Vagina (tissue), 2 donors: ENCODE results near the gene MRGPRE. TPM values are rescaled to one million over a fixed set of nuclear protein-coding genes. Genes with fewer than 3 reads are reported as not detected.

Experiments used
- DNase-seq, 2 donors: peaks; one replicate each; pipeline ENCODE4 v3.0.0-alpha.2; 2017; ENCODE audit errors: extremely low spot score in 2 of 2
- H3K27ac ChIP-seq: fragments of 200-600 bp; sonication (generic); one replicate; pipeline ENCODE4 v1.5.1; 2019
- H3K27me3 ChIP-seq: fragments of 200-600 bp; sonication (generic); one replicate; pipeline ENCODE4 v1.5.1; 2019
- H3K36me3 ChIP-seq, 2 donors: fragments of 200-600 bp; sonication (generic); one replicate each; pipeline ENCODE4 v1.5.1; 2017 to 2019
- H3K4me1 ChIP-seq: fragments of 200-600 bp; sonication (generic); one replicate; pipeline ENCODE4 v1.5.1; 2019
- H3K4me3 ChIP-seq, 2 donors: fragments of 200-600 bp; sonication (generic); 1 replicate in 1 of 2; 2 replicates in 1 of 2; pipeline ENCODE4 v1.5.1; 2016 to 2019
- H3K9me3 ChIP-seq: fragments of 200-600 bp; sonication (generic); one replicate; pipeline ENCODE4 v1.5.1; 2019
- POLR2A ChIP-seq, 2 donors: fragments of 450-650 bp; IDR thresholded peaks; one replicate each; pipeline ENCODE4 v1.6.1; 2017; ENCODE audit warnings: antibody characterized with exemption in 2 of 2, mild to moderate bottlenecking in 2 of 2, moderate library complexity in 2 of 2
- POLR2AphosphoS5 ChIP-seq, 2 donors: sonication (generic); formaldehyde crosslinking; IDR thresholded peaks; one replicate each; pipeline ENCODE4 v1.9.0; 2017; ENCODE audit warnings: antibody characterized with exemption in 2 of 2, mild to moderate bottlenecking in 2 of 2, low read depth in 1 of 2; ENCODE audit not compliant: insufficient read depth in 1 of 2
- intact Hi-C: fragments of 100-400 bp; cut with DNase I; formaldehyde crosslinking; loops from one replicate; pipeline ENCODE4 v1.15.1; 2023
- total RNA-seq: library from RNA; depleted of rRNA; stranded (reverse); fragments of >200 nt; gene quantifications from one replicate; pipeline ENCODE4 v1.2.3, GENCODE V29; 2016
- TF ChIP-seq, protein P1 (sequence below), 3 experiments: fragments of 450-650 bp in 2 of 3; fragments of 200-600 bp in 1 of 3; sonication (generic) in 1 of 3; IDR thresholded peaks; one replicate each; pipeline ENCODE4 v1.5.1; 2017 to 2019; ENCODE audit warnings: antibody characterized with exemption in 3 of 3, mild to moderate bottlenecking in 2 of 3, moderate library complexity in 2 of 3

Gene MRGPRE
- total RNA-seq, 1 donor from 2014 or later = not detected

DNA sequence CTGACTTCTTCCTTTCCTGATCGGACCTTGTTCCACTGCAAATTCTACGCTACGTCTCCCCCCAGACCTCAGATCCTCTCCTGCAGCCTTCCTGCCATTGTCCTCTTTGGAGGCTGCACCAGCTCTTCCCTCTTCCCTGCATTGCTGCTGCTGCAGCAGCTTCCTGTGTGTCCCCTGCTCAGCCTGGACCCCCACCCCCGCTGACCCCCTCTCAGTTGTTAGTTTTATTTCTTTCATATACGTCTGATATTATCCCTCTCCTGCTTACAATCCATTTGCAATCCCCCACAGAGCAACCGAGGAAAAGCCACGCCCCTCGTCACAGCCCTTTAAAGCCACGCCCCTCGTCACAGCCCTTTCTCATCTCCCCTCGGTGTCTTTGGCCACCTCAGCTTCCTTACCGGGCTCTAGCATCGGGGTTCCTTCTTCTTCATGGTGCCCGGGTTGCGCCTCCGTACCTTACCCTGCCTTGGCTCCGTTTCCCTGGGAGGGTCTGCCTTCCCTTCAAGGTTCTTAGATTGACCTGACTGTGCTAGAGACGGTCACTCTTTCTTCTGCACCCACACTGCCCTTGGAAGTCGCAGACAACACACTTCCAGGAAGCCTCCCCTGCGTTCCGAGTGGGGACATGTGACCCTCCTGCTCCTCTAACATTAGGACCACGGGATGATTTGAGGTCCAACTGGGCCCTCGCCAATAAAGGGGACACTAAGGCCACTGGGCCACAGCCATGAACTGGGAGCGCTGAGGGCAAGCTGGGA lies 18.4 kb downstream of the MRGPRE start:
- intact Hi-C loops = loop anchor here (10.0 kb wide), 1 partner anchor 109 kb away; no protein-coding TSS in a partner anchor
- Histone ChIP-seq H3K9me3 (no peaks in the 10 kb centered on the region), H3K27ac (no peak overlapping the region), H3K4me3 (no peak overlapping the region), H3K4me1 (no peaks in the 10 kb centered on the region), H3K27me3 (no peaks in the 10 kb centered on the region), H3K36me3 (no peaks in the 10 kb centered on the region)
- DNase-seq = no peak
- TF ChIP-seq POLR2A (IDR thresholded peaks at IDR 0.05) (no peak), POLR2AphosphoS5 (IDR thresholded peaks at IDR 0.05; ENCODE audit: insufficient read depth in 1 of 2, low read depth in 1 of 2) (no peak)
- TF ChIP-seq, protein P1, sequence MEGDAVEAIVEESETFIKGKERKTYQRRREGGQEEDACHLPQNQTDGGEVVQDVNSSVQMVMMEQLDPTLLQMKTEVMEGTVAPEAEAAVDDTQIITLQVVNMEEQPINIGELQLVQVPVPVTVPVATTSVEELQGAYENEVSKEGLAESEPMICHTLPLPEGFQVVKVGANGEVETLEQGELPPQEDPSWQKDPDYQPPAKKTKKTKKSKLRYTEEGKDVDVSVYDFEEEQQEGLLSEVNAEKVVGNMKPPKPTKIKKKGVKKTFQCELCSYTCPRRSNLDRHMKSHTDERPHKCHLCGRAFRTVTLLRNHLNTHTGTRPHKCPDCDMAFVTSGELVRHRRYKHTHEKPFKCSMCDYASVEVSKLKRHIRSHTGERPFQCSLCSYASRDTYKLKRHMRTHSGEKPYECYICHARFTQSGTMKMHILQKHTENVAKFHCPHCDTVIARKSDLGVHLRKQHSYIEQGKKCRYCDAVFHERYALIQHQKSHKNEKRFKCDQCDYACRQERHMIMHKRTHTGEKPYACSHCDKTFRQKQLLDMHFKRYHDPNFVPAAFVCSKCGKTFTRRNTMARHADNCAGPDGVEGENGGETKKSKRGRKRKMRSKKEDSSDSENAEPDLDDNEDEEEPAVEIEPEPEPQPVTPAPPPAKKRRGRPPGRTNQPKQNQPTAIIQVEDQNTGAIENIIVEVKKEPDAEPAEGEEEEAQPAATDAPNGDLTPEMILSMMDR (IDR thresholded peaks at IDR 0.05) = no peak

DNA sequence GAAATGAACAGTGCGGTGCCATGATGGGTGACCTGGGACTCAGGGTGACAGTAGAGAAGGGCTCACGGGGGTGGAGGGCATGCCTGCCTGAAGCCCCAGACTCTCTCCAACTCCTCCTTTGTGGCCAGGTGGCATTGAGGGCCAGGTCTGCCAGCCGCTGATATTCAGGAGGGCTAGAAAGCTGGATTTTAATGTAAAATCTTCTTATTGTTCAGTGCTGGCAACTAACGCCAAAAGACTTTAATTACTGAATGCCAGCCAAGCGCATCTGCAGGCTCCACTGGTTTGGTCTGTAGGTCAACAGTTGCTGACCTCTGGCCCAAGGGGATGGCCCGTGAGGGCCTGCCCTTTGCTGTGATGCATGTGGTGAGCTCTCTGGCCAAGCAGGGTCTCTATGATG lies 23.9 kb downstream of the MRGPRE start:
- H3K27me3 ChIP-seq = no peaks in the 10 kb centered on the region
- TF ChIP-seq, protein P1 (IDR thresholded peaks at IDR 0.05) = no peak
- TF ChIP-seq POLR2AphosphoS5 (IDR thresholded peaks at IDR 0.05; ENCODE audit: insufficient read depth in 1 of 2, low read depth in 1 of 2) = no peak
- TF ChIP-seq POLR2A (IDR thresholded peaks at IDR 0.05) = no peak
- no peak overlapping the region for H3K4me3 ChIP-seq
- intact Hi-C loops = no loop called here
- no peaks in the 10 kb centered on the region for H3K36me3 ChIP-seq
- H3K9me3 ChIP-seq = no peaks in the 10 kb centered on the region
- H3K4me1 ChIP-seq = peaks cover 6% of the 10 kb centered on the region
- no peak for DNase-seq
- H3K27ac ChIP-seq = no peak overlapping the region

DNA sequence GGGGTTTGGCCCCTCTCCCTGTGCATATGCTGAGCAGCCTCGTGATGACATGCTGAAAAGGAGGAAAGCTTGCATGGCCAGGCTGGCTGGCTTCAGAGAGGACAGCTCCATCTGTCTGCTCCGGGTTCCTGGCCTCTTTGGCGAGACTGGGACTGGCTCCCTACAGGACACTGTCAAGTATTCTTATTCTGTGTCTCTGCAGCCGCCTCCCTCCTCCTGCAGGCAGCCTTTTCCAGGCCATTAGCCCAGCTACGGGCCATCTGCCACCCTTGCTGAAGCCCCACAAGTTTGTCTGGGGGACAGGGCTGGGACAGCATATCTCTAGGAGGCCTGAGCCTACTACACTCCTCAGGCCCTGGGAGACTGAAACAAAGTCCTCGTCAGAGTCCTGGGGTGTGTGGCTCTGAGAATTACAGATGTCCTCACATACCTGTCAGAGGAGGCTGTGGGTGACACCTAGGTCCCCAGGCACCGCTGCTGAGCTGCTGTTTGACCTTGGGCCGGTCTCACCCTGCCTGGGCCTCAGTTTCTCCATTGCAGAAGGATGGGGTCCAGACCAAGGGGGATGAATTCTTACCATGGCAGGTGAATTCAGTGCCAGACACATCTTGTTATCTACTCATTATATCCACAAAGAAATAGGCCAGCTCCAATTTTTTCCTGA lies 24.6 kb downstream of the MRGPRE start:
- no peak overlapping the region for H3K4me3 ChIP-seq
- TF ChIP-seq, protein P1 (IDR thresholded peaks at IDR 0.05) = no peak
- no peak for TF ChIP-seq POLR2AphosphoS5 (IDR thresholded peaks at IDR 0.05; ENCODE audit: insufficient read depth in 1 of 2, low read depth in 1 of 2)
- TF ChIP-seq POLR2A (IDR thresholded peaks at IDR 0.05) = no peak
- H3K27me3 ChIP-seq = no peaks in the 10 kb centered on the region
- intact Hi-C loops = no loop called here
- H3K27ac ChIP-seq = no peak overlapping the region
- no peaks in the 10 kb centered on the region for H3K9me3 ChIP-seq
- no peaks in the 10 kb centered on the region for H3K36me3 ChIP-seq
- no peak for DNase-seq
- peaks cover 12% of the 10 kb centered on the region for H3K4me1 ChIP-seq

DNA sequence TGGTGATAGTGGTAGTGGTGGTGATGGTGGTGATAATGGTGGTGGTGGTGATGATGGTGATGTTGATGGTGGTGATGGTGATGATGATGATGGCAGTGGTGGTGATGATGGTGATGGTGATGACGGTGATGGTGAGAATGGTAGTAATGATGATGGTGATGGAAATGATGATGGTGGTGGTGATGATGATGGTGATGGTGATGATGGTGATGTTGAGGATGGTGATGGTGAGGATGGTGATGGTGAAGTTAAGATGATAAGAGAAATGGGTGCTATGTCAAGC lies 25.4 kb downstream of the MRGPRE start:
- H3K4me1 ChIP-seq = peaks cover 12% of the 10 kb centered on the region
- TF ChIP-seq POLR2A (IDR thresholded peaks at IDR 0.05) (no peak), POLR2AphosphoS5 (IDR thresholded peaks at IDR 0.05; ENCODE audit: insufficient read depth in 1 of 2, low read depth in 1 of 2) (no peak)
- TF ChIP-seq, protein P1 (IDR thresholded peaks at IDR 0.05) = no peak
- no peaks in the 10 kb centered on the region for H3K27me3 ChIP-seq
- intact Hi-C loops = no loop called here
- DNase-seq = no peak
- H3K27ac ChIP-seq = no peak overlapping the region
- no peaks in the 10 kb centered on the region for H3K36me3 ChIP-seq
- H3K4me3 ChIP-seq = no peak overlapping the region
- no peaks in the 10 kb centered on the region for H3K9me3 ChIP-seq
